WERI-Rb-1 (cell line): Measurements from ENCODE around the gene SYT8.

Source experiments
- DNase-seq: peaks from one replicate; pipeline ENCODE4 v3.0.0-alpha.2; 2020
- H3K27ac ChIP-seq: fragments of 250-450 bp; sonication (Bioruptor Pico); 2 replicates; pipeline ENCODE4 v1.5.1; 2020; ENCODE audit warnings: mild to moderate bottlenecking, moderate library complexity
- H3K27me3 ChIP-seq: fragments of 250-450 bp; sonication (Bioruptor Pico); 2 replicates; pipeline ENCODE4 v1.5.1; 2021; ENCODE audit warnings: mild to moderate bottlenecking, low read depth, moderate library complexity; ENCODE audit not compliant: insufficient read depth, severe bottlenecking
- H3K36me3 ChIP-seq: fragments of 250-450 bp; sonication (Bioruptor Pico); 2 replicates; pipeline ENCODE4 v1.5.1; 2020; ENCODE audit warnings: mild to moderate bottlenecking, moderate library complexity
- H3K4me3 ChIP-seq: 2 replicates; pipeline ENCODE4 v1.5.1; 2011; ENCODE audit warnings: low read depth, mild to moderate bottlenecking, control low read depth, low read length
- H3K9me3 ChIP-seq: fragments of 250-450 bp; sonication (Bioruptor Pico); 2 replicates; pipeline ENCODE4 v1.5.1; 2021; ENCODE audit warnings: mild to moderate bottlenecking, moderate library complexity; ENCODE audit not compliant: severe bottlenecking
- TF ChIP-seq, protein P1 (sequence below): IDR thresholded peaks from 2 replicates; pipeline ENCODE4 v1.5.1; 2011; ENCODE audit warnings: low read depth, mild to moderate bottlenecking, control low read depth, inconsistent platforms, low read length

SYT8 gene

GRCh38 chr11:1853376-1854131, 18.8 kb downstream of the SYT8 start:
- Histone ChIP-seq H3K27ac (no peak overlapping the region), H3K36me3 (no peaks in the 10 kb centered on the region), H3K9me3 (no peaks in the 10 kb centered on the region), H3K27me3 (peaks cover 100% of the 10 kb centered on the region), H3K4me3 (no peak overlapping the region)
- no peak for DNase-seq
- TF ChIP-seq, protein P1, sequence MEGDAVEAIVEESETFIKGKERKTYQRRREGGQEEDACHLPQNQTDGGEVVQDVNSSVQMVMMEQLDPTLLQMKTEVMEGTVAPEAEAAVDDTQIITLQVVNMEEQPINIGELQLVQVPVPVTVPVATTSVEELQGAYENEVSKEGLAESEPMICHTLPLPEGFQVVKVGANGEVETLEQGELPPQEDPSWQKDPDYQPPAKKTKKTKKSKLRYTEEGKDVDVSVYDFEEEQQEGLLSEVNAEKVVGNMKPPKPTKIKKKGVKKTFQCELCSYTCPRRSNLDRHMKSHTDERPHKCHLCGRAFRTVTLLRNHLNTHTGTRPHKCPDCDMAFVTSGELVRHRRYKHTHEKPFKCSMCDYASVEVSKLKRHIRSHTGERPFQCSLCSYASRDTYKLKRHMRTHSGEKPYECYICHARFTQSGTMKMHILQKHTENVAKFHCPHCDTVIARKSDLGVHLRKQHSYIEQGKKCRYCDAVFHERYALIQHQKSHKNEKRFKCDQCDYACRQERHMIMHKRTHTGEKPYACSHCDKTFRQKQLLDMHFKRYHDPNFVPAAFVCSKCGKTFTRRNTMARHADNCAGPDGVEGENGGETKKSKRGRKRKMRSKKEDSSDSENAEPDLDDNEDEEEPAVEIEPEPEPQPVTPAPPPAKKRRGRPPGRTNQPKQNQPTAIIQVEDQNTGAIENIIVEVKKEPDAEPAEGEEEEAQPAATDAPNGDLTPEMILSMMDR: no peak

DNA sequence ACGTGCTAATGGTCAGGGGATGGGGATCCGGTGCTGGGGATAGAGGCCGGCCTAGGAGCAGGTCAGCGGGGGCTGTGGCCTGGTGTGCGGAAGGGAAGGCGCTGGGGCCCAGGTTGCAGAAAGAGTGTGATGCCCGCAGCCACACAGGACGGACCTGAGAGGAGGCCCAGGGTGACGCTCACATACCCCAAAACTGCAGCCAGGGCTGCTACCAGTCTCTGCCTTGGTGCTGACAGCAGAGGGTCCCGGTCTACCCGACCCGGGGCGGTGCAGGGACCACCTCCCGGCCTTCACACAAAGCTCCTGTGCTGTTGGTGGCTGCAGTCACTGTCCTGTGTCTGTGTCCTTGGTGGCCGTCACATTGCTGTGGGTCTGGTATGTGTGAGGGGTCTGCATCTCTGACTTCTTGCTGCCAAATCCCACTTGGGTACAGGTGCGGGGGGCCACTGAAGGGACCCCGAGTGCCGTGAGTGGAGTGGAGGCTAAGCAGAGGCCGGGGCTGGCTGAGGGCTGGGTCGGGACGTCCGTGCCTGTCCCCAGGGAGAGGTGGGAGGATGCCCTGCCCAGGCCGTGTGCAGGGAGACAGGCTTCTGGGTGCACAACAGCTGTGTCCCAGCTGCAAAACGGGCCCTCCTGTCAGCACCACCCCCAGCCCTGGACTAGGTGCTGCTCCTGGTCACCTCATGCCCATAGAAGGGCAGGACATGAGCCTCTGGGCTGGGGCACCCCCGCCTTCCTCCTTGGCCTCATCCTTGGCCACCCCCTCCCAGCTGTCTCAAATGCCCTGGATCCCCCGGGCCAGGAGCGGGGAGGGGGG, 19.6 kb downstream of the SYT8 start:
- Histone ChIP-seq H3K36me3 (no peaks in the 10 kb centered on the region), H3K27me3 (peaks cover 100% of the 10 kb centered on the region), H3K27ac (no peak overlapping the region), H3K9me3 (no peaks in the 10 kb centered on the region), H3K4me3 (no peak overlapping the region)
- TF ChIP-seq, protein P1: no peak
- no peak for DNase-seq

- TF ChIP-seq, protein P1: 0 out of 2 replicates have a peak, but pooled peaks have one; percentile 4
- DNase-seq: no peak
- Histone ChIP-seq H3K36me3 (no peaks in the 10 kb centered on the region), H3K27ac (no peak overlapping the region), H3K9me3 (no peaks in the 10 kb centered on the region), H3K27me3 (peaks cover 97% of the 10 kb centered on the region), H3K4me3 (no peak overlapping the region)
These were observed 20.4 kb downstream of the SYT8 start for GRCh38 chr11:1854949-1855885.

DNA sequence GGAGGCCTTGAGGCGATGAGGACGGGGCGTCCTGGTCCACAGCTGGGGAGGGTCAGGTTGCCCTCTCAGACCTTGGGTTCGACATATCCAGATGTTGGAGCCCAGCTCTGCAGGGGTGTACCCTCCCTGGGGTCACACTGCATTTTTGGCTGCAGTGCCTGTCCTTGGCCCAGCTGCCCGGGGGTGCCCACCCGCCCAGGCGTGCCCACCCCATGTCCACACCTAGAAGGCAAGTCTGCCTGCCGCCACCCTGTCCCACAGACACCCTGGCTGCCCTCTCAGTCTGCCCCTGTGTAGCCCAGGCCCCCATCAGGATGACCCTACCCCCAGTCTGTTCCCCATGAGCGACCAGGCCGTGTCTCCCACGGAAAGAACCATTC, 21.1 kb downstream of the SYT8 start:
- Histone ChIP-seq H3K27ac (no peak overlapping the region), H3K4me3 (no peak overlapping the region), H3K27me3 (peaks cover 95% of the 10 kb centered on the region), H3K9me3 (no peaks in the 10 kb centered on the region), H3K36me3 (no peaks in the 10 kb centered on the region)
- DNase-seq: no peak
- TF ChIP-seq, protein P1: no peak

DNA sequence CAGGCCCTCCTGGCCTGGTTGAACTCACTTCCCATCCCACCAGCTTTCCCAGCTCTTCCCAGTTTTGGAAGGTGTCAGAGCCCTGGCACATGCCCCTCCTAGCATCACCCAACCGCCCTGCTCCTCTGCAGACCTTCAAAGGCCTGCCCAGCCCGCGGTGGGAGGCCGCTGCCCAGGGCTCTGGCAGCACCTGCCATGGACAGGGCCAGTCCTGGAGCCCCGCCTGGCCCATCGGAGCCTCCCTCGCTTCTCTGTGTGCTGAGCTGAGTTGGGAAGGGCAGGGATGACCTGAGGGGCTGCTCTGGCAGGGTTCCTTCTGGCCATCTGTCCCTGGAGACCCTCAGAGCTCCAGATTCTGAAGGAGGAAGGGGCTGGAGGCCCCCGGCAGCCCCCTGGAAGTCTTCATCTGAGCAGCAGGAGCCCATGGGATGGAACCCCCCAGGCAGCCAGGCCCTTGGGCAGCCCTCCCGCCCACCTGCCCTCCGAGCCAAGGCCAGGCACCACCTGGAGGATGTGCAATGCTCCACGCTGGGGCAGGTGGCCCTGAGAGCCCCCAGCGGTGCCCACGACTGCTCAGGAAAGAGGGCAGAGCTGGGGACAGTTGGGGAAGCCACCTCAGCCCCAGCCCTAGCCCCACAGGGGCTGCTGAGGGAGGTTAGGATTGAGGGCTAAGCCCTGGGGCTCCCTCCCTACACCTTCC, 21.7 kb downstream of the SYT8 start:
- Histone ChIP-seq H3K9me3 (no peaks in the 10 kb centered on the region), H3K27me3 (peaks cover 95% of the 10 kb centered on the region), H3K36me3 (no peaks in the 10 kb centered on the region), H3K27ac (no peak overlapping the region), H3K4me3 (no peak overlapping the region)
- DNase-seq: no peak
- TF ChIP-seq, protein P1: no peak
